ENCODE data around the gene CCDC8. TPM values are rescaled to one million over a fixed set of nuclear protein-coding genes. Genes with fewer than 3 reads are reported as not detected.
A peak's percentile ranks its signal among the peaks of the same experiment; 100 is the strongest.

CCDC8 gene
- total and polyA plus RNA-seq, 2 experiments from 2014 or later: 5.6 to 16.5 TPM

DNA sequence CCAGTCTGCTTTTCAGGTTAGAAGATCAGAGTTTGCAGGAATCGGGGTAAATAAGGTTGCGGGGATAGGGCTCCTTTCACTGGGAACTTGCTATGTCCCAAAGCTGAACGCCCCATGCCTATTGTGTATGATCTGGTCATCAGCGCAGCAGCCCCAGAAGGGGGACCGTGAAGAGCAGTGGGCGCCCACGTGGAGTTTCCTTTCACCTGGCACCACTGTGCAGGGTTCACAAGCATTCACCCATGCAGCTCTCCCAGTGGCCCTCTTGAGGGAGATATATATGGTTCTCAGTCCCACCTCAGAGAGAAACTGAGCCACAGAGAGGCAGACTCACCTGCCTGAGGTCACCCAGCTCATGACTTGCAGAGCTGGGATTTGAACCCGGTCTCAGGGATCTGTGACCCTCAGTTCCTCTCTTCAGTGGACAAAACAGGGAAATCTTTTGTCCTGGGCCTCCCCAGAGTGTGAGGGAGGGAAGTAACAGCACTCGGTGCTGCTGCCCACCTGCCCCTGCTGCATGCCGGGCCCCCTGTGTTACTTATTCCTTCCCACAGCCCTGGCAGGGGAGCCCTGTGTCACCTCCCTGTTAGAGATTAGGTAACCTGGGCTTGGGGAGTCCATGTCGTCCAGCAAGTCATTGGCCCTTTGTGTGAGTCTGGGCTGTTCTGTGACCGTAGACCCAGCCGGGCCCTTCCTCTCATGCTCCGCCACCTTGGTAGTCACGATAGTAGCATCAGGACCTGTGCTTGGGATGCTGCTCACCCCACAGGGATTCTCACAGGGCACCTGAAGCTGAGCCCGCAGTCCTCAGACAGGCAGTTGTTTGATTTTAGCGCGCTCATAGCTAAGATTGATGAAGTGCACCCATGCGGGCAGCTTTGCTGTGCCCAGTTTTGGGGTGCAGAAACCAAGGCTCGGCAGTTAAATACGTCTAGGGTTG, 38.6 kb downstream of the CCDC8 start:
- Mint-ChIP-seq H3K27me3 (ENCODE audit: insufficient read depth, low read depth, poor library complexity) (peaks cover 11% of the 10 kb centered on the region), H3K27ac (peak overlapping the region; percentile 98), H3K9me3 (no peaks in the 10 kb centered on the region), H3K4me3 (no peak overlapping the region), H3K4me1 (peaks cover 47% of the 10 kb centered on the region), H3K36me3 (ENCODE audit: low read depth) (peaks cover 46% of the 10 kb centered on the region)
- no peaks in the 10 kb centered on the region for H3K9me2 ChIP-seq (ENCODE audit: insufficient read depth)
- peaks cover 5% of the 10 kb centered on the region; the same call in 1 of the 2 replicates for H3K36me3 ChIP-seq (ENCODE audit: insufficient read depth)
- H3K4me1 ChIP-seq (ENCODE audit: insufficient read depth): peaks cover 27% of the 10 kb centered on the region
- H3K79me2 ChIP-seq (replicated peaks; ENCODE audit: insufficient read depth): peaks cover 63% of the 10 kb centered on the region
- TF ChIP-seq ZNF114 (CRISPR knock-in tag; IDR thresholded peaks at IDR 0.05) (no peak), NANOG (IDR thresholded peaks at IDR 0.05; ENCODE audit: borderline replicate concordance) (no peak)
- TF ChIP-seq, protein P1, sequence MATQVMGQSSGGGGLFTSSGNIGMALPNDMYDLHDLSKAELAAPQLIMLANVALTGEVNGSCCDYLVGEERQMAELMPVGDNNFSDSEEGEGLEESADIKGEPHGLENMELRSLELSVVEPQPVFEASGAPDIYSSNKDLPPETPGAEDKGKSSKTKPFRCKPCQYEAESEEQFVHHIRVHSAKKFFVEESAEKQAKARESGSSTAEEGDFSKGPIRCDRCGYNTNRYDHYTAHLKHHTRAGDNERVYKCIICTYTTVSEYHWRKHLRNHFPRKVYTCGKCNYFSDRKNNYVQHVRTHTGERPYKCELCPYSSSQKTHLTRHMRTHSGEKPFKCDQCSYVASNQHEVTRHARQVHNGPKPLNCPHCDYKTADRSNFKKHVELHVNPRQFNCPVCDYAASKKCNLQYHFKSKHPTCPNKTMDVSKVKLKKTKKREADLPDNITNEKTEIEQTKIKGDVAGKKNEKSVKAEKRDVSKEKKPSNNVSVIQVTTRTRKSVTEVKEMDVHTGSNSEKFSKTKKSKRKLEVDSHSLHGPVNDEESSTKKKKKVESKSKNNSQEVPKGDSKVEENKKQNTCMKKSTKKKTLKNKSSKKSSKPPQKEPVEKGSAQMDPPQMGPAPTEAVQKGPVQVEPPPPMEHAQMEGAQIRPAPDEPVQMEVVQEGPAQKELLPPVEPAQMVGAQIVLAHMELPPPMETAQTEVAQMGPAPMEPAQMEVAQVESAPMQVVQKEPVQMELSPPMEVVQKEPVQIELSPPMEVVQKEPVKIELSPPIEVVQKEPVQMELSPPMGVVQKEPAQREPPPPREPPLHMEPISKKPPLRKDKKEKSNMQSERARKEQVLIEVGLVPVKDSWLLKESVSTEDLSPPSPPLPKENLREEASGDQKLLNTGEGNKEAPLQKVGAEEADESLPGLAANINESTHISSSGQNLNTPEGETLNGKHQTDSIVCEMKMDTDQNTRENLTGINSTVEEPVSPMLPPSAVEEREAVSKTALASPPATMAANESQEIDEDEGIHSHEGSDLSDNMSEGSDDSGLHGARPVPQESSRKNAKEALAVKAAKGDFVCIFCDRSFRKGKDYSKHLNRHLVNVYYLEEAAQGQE (IDR thresholded peaks at IDR 0.05; ENCODE audit: unreplicated experiment): no peak
- peaks cover 11% of the 10 kb centered on the region for H3F3A ChIP-seq (replicated peaks; ENCODE audit: low read depth)
- peak overlapping the region; percentile 99 for H3K27ac ChIP-seq (ENCODE audit: low read depth)
- peaks cover 5% of the 10 kb centered on the region for H4K20me1 ChIP-seq (replicated peaks; ENCODE audit: insufficient read depth)
- H2AFZ ChIP-seq: no peak overlapping the region
- H3K4me2 ChIP-seq: no peak overlapping the region
- no peaks in the 10 kb centered on the region for H3K27me3 ChIP-seq (ENCODE audit: insufficient read depth)
- ATAC-seq: no peak
- DNase-seq (ENCODE audit: low spot score): no peak
- H3K4me3 ChIP-seq: no peak overlapping the region; the same call in 1 of the 2 replicates

DNA sequence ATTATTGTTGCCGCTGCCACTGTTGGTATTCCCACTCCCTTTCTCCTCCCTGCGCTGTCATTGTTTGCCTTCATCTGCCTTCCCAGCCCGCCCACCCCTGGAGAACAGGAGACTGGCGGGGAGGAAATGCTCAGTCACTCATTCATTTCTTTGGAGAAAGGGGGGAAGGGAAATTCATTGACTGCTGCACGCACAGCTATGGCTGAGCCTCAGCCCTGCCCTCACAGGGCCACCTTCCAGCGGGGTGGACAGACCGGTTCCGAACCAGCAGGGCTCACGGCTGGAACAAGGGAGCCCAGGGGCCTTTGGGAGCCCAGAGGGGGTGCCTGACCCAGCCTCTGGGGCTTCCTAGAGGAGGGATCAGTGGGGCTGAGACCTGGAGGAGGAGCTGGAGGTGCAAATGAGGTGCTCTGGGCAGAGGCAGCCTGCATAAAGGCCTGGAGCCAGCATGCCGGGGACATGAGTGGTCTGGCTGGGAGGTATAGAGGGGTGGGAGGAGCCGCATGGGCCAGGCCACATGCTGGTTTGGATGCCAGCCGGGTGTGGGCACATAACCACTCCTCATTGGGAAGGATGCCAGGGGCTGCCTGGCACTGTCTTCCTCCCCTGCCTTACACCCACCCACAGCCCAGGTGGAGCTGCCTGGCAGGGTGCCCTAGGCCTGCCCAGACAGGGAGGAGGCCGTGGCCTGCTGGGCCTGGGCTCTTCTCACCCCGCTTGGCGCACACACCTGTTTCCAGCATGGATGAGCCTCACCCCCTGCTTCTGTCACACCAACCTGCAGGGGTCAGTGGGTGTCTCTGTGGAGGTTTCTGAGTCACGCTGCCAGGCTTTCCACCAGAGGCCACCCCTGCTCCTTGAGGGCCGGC, 39.6 kb downstream of the CCDC8 start:
- peaks cover 63% of the 10 kb centered on the region for H3K79me2 ChIP-seq (replicated peaks; ENCODE audit: insufficient read depth)
- Mint-ChIP-seq H3K27ac (peak overlapping the region; percentile 98), H3K4me1 (peaks cover 47% of the 10 kb centered on the region), H3K9me3 (no peaks in the 10 kb centered on the region), H3K4me3 (peak overlapping the region; percentile 50; the same call in 1 of the 3 replicates), H3K36me3 (ENCODE audit: low read depth) (peaks cover 37% of the 10 kb centered on the region), H3K27me3 (ENCODE audit: insufficient read depth, low read depth, poor library complexity) (peaks cover 7% of the 10 kb centered on the region)
- H3K9me2 ChIP-seq (ENCODE audit: insufficient read depth): no peaks in the 10 kb centered on the region
- H3K4me3 ChIP-seq: peak overlapping the region; percentile 40
- peaks cover 5% of the 10 kb centered on the region; the same call in 1 of the 2 replicates for H3K36me3 ChIP-seq (ENCODE audit: insufficient read depth)
- peaks cover 11% of the 10 kb centered on the region for H3F3A ChIP-seq (replicated peaks; ENCODE audit: low read depth)
- H4K20me1 ChIP-seq (replicated peaks; ENCODE audit: insufficient read depth): peaks cover 5% of the 10 kb centered on the region
- DNase-seq (ENCODE audit: low spot score) (peak; percentile 80), ATAC-seq (peak; percentile 87)
- H2AFZ ChIP-seq: no peak overlapping the region
- no peaks in the 10 kb centered on the region for H3K27me3 ChIP-seq (ENCODE audit: insufficient read depth)
- H3K27ac ChIP-seq (ENCODE audit: low read depth): peak overlapping the region; percentile 99
- peaks cover 27% of the 10 kb centered on the region for H3K4me1 ChIP-seq (ENCODE audit: insufficient read depth)
- H3K4me2 ChIP-seq: peak overlapping the region; percentile 70
- TF ChIP-seq, protein P1 (IDR thresholded peaks at IDR 0.05; ENCODE audit: unreplicated experiment): no peak
- no peak for TF ChIP-seq ZNF114 (CRISPR knock-in tag; IDR thresholded peaks at IDR 0.05)
- TF ChIP-seq CREB1 (CRISPR knock-in tag; IDR thresholded peaks at IDR 0.05; ENCODE audit: low read depth): no peak
- no peak for TF ChIP-seq NANOG (IDR thresholded peaks at IDR 0.05; ENCODE audit: borderline replicate concordance)
